Measurements from ENCODE around the gene FBXL17. TPM values are rescaled to one million over a fixed set of nuclear protein-coding genes. Genes with fewer than 3 reads are reported as not detected.

FBXL17 gene
- total RNA-seq, 2 donors from 2014 or later: 12.5 to 14.5 TPM

- Mint-ChIP-seq H3K27ac (no peak overlapping the region), H3K27me3 (ENCODE audit: low read depth) (no peaks in the 10 kb centered on the region), H3K36me3 (ENCODE audit: insufficient read depth in 2 of 2) (peaks cover 0 to 5% of the 10 kb centered on the region in 2 donors), H3K9me3 (no peaks in the 10 kb centered on the region), H3K4me1 (ENCODE audit: low read depth) (peaks cover 13% of the 10 kb centered on the region), H3K4me3 (no peak overlapping the region)
- ATAC-seq (replicated peaks in 1 of 2): no peak
- no peak for DNase-seq
Measured at GRCh38 chr5:108386345-108387061, 4.6 kb upstream of the FBXL17 start.

- DNase-seq: no peak
- Mint-ChIP-seq H3K36me3 (ENCODE audit: insufficient read depth in 2 of 2) (peaks cover 0 to 5% of the 10 kb centered on the region in 2 donors), H3K4me3 (no peak overlapping the region), H3K4me1 (ENCODE audit: low read depth) (peaks cover 16% of the 10 kb centered on the region), H3K27me3 (ENCODE audit: low read depth) (no peaks in the 10 kb centered on the region), H3K9me3 (no peaks in the 10 kb centered on the region), H3K27ac (peak overlapping the region; percentile 65)
- no peak for ATAC-seq (replicated peaks in 1 of 2)
Measured at GRCh38 chr5:108384741-108385140, 2.8 kb upstream of the FBXL17 start.

DNA sequence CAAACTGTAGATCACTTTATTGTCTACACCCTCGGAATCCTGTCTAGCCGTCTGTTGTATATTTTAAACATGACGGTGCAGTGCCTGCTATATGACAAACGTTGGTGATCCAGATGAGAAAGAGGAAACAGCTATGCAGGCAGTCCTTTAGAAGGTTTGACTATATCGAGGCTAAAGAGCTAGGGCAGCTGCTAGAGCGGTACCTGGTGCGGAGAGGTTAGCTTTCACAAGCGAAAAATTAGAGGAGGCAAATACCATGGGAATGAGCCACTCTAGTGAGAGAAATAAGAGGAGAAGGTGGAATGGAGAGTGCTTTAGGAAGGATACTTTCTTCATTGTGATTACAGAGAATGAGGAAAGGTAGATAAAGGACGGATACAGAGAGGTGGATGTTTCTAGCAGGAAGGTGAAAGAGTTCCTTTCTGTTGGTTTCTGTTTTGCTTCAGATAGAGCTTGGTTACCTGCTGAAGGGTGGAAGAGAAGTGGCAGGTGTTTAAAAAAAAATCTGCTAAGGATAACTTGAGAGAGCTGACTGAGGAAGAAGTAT, 959 bp upstream of the FBXL17 start:
- Mint-ChIP-seq H3K9me3 (no peaks in the 10 kb centered on the region), H3K27ac (peak overlapping the region; percentile 99), H3K36me3 (ENCODE audit: insufficient read depth in 2 of 2) (peaks cover 2 to 7% of the 10 kb centered on the region in 2 donors), H3K27me3 (ENCODE audit: low read depth) (no peaks in the 10 kb centered on the region), H3K4me1 (ENCODE audit: low read depth) (peaks cover 29% of the 10 kb centered on the region), H3K4me3 (peak overlapping the region; percentile 91 to 94)
- DNase-seq: peak; percentile 5 to 21
- no peak for ATAC-seq (replicated peaks in 1 of 2)

DNA sequence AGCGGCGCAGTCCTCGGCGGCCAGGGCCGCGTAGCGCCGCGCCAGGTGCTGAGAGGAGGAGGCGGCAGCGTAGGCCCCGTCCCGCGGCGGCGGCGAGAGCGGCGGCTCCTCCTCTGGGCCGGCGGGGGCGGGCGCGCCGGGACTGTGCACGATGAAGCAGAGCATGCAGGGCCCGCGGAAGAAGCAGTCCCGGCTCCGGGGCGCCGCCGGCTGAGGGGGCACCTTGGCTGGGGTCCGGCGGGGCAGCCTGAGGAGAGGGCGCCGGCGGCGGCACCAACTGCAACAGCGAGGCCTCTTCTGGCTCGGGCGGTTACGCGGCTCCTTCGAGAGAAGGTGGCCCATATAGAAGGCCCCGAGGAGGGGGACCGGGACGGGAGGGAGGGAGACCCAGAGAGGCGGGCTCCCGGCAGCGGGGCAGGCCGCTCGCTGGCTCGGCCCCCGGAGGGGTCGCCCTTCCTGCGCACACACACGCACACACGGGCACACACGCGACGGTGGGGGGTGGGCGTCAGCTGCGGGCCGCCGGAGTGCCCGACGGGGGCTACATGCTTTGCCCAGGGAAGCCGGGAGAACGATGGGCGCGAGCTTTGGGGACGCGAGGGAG, 446 bp downstream of the FBXL17 start:
- DNase-seq (peak; percentile 83), ATAC-seq (replicated peaks in 1 of 2) (peak; percentile 64)
- H3K4me3 Mint-ChIP-seq: peak overlapping the region; percentile 91 to 94
- peaks cover 4 to 9% of the 10 kb centered on the region in 2 donors for H3K36me3 Mint-ChIP-seq (ENCODE audit: insufficient read depth in 2 of 2)
- H3K9me3 Mint-ChIP-seq: peaks cover 0 to 3% of the 10 kb centered on the region in 2 donors
- H3K4me1 Mint-ChIP-seq (ENCODE audit: low read depth): peaks cover 24% of the 10 kb centered on the region
- H3K27ac Mint-ChIP-seq: peak overlapping the region; percentile 53
- H3K27me3 Mint-ChIP-seq (ENCODE audit: low read depth): no peaks in the 10 kb centered on the region

DNA sequence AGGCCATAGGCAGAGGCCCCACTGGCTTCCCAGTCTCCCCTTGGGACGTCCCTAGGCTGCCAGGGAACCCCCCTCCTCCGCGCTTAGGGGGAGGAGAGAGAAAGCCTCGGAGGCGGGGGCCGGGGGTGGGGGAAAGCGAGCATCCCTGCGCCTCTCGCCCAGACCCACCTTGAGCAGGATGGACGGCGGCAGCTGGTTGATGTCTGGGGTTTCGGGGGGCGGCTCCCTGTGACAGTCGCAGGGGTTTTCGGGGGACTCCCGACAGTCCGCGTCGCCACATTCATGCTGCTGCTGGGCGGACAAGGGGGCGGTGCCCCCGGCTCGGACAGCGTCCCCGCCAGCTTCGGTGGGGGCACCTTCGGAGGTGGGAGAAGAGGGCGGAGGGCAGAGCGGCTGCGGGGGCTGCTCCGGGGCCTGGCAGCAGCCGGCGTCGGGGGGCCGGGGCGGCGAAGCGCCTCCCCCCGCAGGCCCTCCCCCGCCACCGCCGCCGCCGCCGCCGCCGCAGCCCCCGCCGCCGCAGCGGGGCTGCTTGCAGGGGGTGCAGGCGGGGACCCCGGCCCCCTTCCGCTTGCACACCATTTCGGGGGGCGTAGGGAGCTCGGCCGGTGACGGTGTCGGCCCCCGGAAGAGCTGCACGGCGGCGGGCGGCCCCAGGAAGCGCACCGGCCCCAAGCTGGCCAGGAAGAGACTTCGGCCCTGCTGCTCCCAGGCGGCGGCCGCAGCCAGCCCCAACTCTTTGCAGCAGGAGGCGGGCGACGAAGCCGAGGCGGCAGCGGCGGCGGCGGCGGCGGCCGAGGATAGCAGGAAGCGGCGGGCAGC, 1.2 kb downstream of the FBXL17 start:
- Mint-ChIP-seq H3K4me1 (ENCODE audit: low read depth) (peaks cover 23% of the 10 kb centered on the region), H3K27ac (peak overlapping the region; percentile 63), H3K9me3 (peaks cover 0 to 3% of the 10 kb centered on the region in 2 donors), H3K4me3 (peak overlapping the region; percentile 91 to 94), H3K27me3 (ENCODE audit: low read depth) (no peaks in the 10 kb centered on the region), H3K36me3 (ENCODE audit: insufficient read depth in 2 of 2) (peaks cover 9% of the 10 kb centered on the region in 2 donors)
- DNase-seq: peak; percentile 57 to 59
- ATAC-seq (replicated peaks in 1 of 2): peak; percentile 2 to 4

- Mint-ChIP-seq H3K27me3 (ENCODE audit: low read depth) (no peaks in the 10 kb centered on the region), H3K4me1 (ENCODE audit: low read depth) (peaks cover 23% of the 10 kb centered on the region), H3K9me3 (peaks cover 5 to 6% of the 10 kb centered on the region in 2 donors), H3K36me3 (ENCODE audit: insufficient read depth in 2 of 2) (peaks cover 13 to 16% of the 10 kb centered on the region in 2 donors), H3K4me3 (peak overlapping the region; percentile 83 to 91), H3K27ac (peak overlapping the region; percentile 63)
- no peak for ATAC-seq (replicated peaks in 1 of 2)
- DNase-seq: peak in 1 of 2 donors; percentile 6
Measured at GRCh38 chr5:108379722-108380530, 2.0 kb downstream of the FBXL17 start.

DNA sequence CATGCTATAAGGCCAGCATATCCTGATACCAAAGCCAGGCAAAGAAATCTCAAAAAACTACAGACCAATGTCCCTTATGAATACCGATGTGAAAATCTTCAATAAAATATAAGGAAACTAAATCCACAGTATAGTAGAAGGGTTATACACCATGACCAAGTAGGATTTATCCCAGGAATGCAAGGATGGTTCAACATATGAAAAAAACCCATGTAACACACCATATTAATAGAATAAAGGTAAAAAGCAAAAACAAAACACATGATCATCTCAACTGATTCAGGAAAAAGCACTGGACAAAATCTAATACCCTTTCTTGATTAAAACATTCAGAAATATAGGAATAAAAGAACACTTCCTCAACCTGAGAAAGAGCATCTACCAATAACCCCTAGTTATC, 6.1 kb downstream of the FBXL17 start:
- Mint-ChIP-seq H3K4me1 (ENCODE audit: low read depth) (peaks cover 28% of the 10 kb centered on the region), H3K27me3 (ENCODE audit: low read depth) (no peaks in the 10 kb centered on the region), H3K36me3 (ENCODE audit: insufficient read depth in 2 of 2) (peaks cover 18 to 39% of the 10 kb centered on the region in 2 donors), H3K27ac (no peak overlapping the region), H3K4me3 (no peak overlapping the region), H3K9me3 (peaks cover 13 to 17% of the 10 kb centered on the region in 2 donors)
- no peak for DNase-seq
- no peak for ATAC-seq (replicated peaks in 1 of 2)

- Mint-ChIP-seq H3K9me3 (peaks cover 13 to 17% of the 10 kb centered on the region in 2 donors), H3K27me3 (ENCODE audit: low read depth) (no peaks in the 10 kb centered on the region), H3K4me3 (no peak overlapping the region), H3K4me1 (ENCODE audit: low read depth) (peaks cover 15% of the 10 kb centered on the region), H3K36me3 (ENCODE audit: insufficient read depth in 2 of 2) (peaks cover 18 to 39% of the 10 kb centered on the region in 2 donors), H3K27ac (no peak overlapping the region)
- DNase-seq: no peak
- ATAC-seq (replicated peaks in 1 of 2): no peak
Measured at GRCh38 chr5:108373426-108373825, 8.5 kb downstream of the FBXL17 start.

GRCh38 chr5:108372369-108372768, 9.5 kb downstream of the FBXL17 start:
- Mint-ChIP-seq H3K9me3 (peaks cover 13 to 17% of the 10 kb centered on the region in 2 donors), H3K27ac (peak overlapping the region; percentile 75), H3K36me3 (ENCODE audit: insufficient read depth in 2 of 2) (peaks cover 17 to 37% of the 10 kb centered on the region in 2 donors), H3K27me3 (ENCODE audit: low read depth) (no peaks in the 10 kb centered on the region), H3K4me3 (no peak overlapping the region), H3K4me1 (ENCODE audit: low read depth) (peaks cover 12% of the 10 kb centered on the region)
- no peak for ATAC-seq (replicated peaks in 1 of 2)
- DNase-seq: no peak

- no peak for DNase-seq
- Mint-ChIP-seq H3K9me3 (peaks cover 11 to 17% of the 10 kb centered on the region in 2 donors), H3K4me1 (ENCODE audit: low read depth) (peaks cover 12% of the 10 kb centered on the region), H3K27me3 (ENCODE audit: low read depth) (no peaks in the 10 kb centered on the region), H3K36me3 (ENCODE audit: insufficient read depth in 2 of 2) (peaks cover 15 to 35% of the 10 kb centered on the region in 2 donors), H3K4me3 (no peak overlapping the region), H3K27ac (no peak overlapping the region)
- ATAC-seq (replicated peaks in 1 of 2): no peak
Measured at GRCh38 chr5:108371263-108371662, 10.6 kb downstream of the FBXL17 start.

GRCh38 chr5:108369167-108369566, 12.7 kb downstream of the FBXL17 start:
- H3K4me1 Mint-ChIP-seq (ENCODE audit: low read depth): peaks cover 6% of the 10 kb centered on the region
- H3K4me3 Mint-ChIP-seq: no peak overlapping the region
- peaks cover 7 to 18% of the 10 kb centered on the region in 2 donors for H3K36me3 Mint-ChIP-seq (ENCODE audit: insufficient read depth in 2 of 2)
- no peak for ATAC-seq (replicated peaks in 1 of 2)
- peaks cover 6 to 7% of the 10 kb centered on the region in 2 donors for H3K9me3 Mint-ChIP-seq
- H3K27me3 Mint-ChIP-seq (ENCODE audit: low read depth): no peaks in the 10 kb centered on the region
- DNase-seq: no peak
- H3K27ac Mint-ChIP-seq: no peak overlapping the region

GRCh38 chr5:108367679-108368334, 14.1 kb downstream of the FBXL17 start:
- DNase-seq: no peak
- Mint-ChIP-seq H3K36me3 (ENCODE audit: insufficient read depth in 2 of 2) (peaks cover 0 to 8% of the 10 kb centered on the region in 2 donors), H3K4me1 (ENCODE audit: low read depth) (no peaks in the 10 kb centered on the region), H3K27me3 (ENCODE audit: low read depth) (no peaks in the 10 kb centered on the region), H3K4me3 (no peak overlapping the region), H3K27ac (no peak overlapping the region), H3K9me3 (no peaks in the 10 kb centered on the region)
- no peak for ATAC-seq (replicated peaks in 1 of 2)

Measured in activated T-cell treated with anti-CD3 and anti-CD28 coated beads, Interleukin-2, amount 50 U/mL, for 72 hours (primary cell).